ENCODE measurements around the gene LAP3.
A peak's percentile ranks its signal among the peaks of the same experiment; 100 is the strongest.

GRCh38 chr4:17577665-17578481, 875 bp downstream of the LAP3 start:
- TF ChIP-seq, protein P1, sequence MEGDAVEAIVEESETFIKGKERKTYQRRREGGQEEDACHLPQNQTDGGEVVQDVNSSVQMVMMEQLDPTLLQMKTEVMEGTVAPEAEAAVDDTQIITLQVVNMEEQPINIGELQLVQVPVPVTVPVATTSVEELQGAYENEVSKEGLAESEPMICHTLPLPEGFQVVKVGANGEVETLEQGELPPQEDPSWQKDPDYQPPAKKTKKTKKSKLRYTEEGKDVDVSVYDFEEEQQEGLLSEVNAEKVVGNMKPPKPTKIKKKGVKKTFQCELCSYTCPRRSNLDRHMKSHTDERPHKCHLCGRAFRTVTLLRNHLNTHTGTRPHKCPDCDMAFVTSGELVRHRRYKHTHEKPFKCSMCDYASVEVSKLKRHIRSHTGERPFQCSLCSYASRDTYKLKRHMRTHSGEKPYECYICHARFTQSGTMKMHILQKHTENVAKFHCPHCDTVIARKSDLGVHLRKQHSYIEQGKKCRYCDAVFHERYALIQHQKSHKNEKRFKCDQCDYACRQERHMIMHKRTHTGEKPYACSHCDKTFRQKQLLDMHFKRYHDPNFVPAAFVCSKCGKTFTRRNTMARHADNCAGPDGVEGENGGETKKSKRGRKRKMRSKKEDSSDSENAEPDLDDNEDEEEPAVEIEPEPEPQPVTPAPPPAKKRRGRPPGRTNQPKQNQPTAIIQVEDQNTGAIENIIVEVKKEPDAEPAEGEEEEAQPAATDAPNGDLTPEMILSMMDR (IDR thresholded peaks at IDR 0.05; ENCODE audit: low read depth, low read length, missing input control) = peak; percentile 4
- TF ChIP-seq SP1 (IDR thresholded peaks at IDR 0.05) = no peak
- TF ChIP-seq MAX (IDR thresholded peaks at IDR 0.05) = no peak
- TF ChIP-seq, protein P2, sequence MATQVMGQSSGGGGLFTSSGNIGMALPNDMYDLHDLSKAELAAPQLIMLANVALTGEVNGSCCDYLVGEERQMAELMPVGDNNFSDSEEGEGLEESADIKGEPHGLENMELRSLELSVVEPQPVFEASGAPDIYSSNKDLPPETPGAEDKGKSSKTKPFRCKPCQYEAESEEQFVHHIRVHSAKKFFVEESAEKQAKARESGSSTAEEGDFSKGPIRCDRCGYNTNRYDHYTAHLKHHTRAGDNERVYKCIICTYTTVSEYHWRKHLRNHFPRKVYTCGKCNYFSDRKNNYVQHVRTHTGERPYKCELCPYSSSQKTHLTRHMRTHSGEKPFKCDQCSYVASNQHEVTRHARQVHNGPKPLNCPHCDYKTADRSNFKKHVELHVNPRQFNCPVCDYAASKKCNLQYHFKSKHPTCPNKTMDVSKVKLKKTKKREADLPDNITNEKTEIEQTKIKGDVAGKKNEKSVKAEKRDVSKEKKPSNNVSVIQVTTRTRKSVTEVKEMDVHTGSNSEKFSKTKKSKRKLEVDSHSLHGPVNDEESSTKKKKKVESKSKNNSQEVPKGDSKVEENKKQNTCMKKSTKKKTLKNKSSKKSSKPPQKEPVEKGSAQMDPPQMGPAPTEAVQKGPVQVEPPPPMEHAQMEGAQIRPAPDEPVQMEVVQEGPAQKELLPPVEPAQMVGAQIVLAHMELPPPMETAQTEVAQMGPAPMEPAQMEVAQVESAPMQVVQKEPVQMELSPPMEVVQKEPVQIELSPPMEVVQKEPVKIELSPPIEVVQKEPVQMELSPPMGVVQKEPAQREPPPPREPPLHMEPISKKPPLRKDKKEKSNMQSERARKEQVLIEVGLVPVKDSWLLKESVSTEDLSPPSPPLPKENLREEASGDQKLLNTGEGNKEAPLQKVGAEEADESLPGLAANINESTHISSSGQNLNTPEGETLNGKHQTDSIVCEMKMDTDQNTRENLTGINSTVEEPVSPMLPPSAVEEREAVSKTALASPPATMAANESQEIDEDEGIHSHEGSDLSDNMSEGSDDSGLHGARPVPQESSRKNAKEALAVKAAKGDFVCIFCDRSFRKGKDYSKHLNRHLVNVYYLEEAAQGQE (IDR thresholded peaks at IDR 0.05) = no peak
- TF ChIP-seq JUND (IDR thresholded peaks at IDR 0.05) = no peak
- no peak for TF ChIP-seq GABPA (IDR thresholded peaks at IDR 0.05 in 1 of 2, conservative IDR thresholded peaks at IDR 0.05 in 1 of 2)
- peak; percentile 22 for TF ChIP-seq YY1 (IDR thresholded peaks at IDR 0.05)
- TF ChIP-seq HNF4G (IDR thresholded peaks at IDR 0.05) = no peak
- no peak for TF ChIP-seq TAF1 (conservative IDR thresholded peaks at IDR 0.05)
- no peak for TF ChIP-seq FOXA1 (IDR thresholded peaks at IDR 0.05)
